PC-3 (cell line): ENCODE measurements around the gene ILKAP.

ENCODE experiments used
- CTCF ChIP-seq: fragments of 300-600 bp; sonication (generic); conservative IDR thresholded peaks from 2 replicates; pipeline ENCODE4 v1.5.1; 2017; ENCODE audit warnings: antibody characterized with exemption, low read depth, mild to moderate bottlenecking, low read length
- EZH2 ChIP-seq: fragments of 300-600 bp; sonication (generic); IDR thresholded peaks from one replicate; pipeline ENCODE4 v1.6.1; 2017; ENCODE audit warnings: antibody characterized with exemption, mild to moderate bottlenecking, low read length; ENCODE audit not compliant: unreplicated experiment
- EZH2phosphoT487 ChIP-seq: fragments of 300-600 bp; sonication (generic); IDR thresholded peaks from 2 replicates; pipeline ENCODE4 v1.6.1; 2018; ENCODE audit warnings: mild to moderate bottlenecking, antibody characterized with exemption, low read length, borderline replicate concordance

- TF ChIP-seq CTCF (no peak), EZH2 (no peak), EZH2phosphoT487 (no peak)
Measured at GRCh38 chr2:238244151-238244550, 40.7 kb upstream of the ILKAP start.
